Central memory CD4-positive, alpha-beta T cell (primary cell): ENCODE data around the gene ALKBH2.

Experiments
- DNase-seq: peaks from one replicate; pipeline ENCODE4 v3.0.0; 2022

The ALKBH2 gene

GRCh38 chr12:109113661-109114321, 20.5 kb upstream of the ALKBH2 start:
- DNase-seq, result no peak

- no peak for DNase-seq
Observed at GRCh38 chr12:109112720-109113465, 19.6 kb upstream of the ALKBH2 start.

DNA sequence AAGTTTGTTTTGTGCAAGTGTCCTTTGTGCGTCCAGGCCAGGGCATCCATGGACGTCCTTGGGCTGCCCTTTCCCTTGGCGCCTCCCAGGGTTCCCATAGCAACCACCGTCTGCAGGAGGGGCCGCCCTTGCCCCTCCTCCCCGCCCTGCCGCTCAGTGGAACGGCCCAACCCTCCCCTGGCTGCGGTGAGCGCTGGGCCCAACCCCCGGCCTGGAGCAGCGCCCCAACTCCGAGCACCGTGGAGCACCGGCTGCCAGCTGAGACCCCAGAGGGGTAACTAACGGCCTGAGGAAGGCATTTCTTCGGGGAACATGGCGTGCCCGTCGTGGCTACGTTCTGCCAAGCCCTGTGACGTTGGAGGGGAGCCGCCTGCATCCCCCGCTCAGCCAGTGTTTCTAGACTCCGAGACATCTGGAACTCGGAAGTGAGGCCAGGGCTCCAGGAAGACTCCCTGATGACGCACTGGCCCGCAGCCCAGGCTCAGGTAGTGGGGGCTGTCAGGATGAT, 17.8 kb upstream of the ALKBH2 start:
- peak; percentile 33 for DNase-seq

DNA sequence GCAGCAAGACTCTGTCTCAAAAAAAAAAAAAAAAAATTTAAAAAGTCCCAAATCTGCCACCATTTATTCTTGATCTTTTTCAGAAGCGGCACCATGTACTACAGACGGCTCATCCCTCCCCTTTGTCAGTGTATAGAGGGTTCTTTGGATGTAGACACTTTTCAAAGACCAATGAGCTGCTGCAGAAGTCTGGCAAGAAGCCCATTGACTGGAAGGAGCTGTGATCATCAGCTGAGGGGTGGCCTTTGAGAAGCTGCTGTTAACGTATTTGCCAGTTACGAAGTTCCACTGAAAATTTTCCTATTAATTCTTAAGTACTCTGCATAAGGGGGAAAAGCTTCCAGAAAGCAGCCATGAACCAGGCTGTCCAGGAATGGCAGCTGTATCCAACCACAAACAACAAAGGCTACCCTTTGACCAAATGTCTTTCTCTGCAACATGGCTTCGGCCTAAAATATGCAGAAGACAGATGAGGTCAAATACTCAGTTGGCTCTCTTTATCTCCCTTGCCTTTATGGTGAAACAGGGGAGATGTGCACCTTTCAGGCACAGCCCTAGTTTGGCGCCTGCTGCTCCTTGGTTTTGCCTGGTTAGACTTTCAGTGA, 16.6 kb upstream of the ALKBH2 start:
- DNase-seq, result no peak

DNA sequence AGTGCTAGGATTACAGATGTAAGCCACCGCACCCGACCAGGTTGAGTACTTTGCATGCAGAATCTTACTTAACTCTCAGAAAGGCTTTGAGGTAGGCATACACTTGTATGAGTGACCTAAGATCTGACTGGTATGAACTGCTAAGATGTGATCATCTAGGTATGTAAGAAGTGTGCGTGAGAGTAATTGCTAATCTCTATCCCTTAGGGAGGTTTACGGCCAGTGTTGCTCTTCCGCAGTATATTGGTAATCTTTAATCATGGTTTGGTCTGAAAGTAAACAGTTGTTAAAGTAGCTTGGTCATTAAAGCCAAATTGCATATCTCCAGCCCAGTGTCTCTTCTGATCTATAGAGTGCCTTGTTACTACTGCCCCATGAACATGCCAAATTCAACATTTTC, 11.9 kb upstream of the ALKBH2 start:
- DNase-seq, result no peak

DNA sequence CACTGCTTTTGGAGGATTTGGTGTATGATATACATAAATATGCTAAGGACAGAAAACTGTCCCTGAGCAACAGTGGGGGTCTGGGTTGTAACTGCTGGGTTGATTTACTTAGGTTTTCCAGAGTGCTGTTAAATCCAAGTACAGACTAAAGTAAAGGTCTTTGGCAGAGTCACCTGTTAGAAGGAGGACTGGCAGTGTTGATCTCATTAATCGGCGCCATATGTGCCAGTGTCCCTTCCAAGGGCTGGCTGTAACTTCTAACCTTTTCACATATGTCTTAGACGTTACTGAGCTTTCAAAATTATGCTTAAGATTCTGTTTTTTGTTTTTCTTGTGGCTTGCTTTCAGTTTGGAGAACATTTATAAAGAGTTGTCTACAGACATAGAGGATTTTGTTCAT, 9.2 kb upstream of the ALKBH2 start:
- DNase-seq, result no peak

DNA sequence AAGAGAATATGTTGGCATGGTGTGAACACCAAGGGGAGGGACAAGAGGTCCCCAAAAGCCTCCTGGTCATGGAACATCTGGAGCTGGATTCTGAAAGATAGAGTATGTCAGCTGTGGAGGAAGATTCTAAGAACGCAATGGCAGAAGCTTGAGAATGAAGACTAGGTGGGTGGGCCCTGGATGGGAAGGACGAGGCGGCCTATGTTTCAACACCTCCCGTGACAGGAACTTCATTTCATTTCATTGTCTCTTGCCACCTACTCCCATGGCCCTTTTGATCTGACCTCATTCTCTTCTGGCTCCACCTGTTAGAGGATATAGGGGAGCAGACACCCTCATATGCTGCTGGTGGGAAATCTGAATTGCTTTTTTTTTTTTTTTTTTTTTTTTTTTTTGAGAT, 7.5 kb upstream of the ALKBH2 start:
- no peak for DNase-seq

DNA sequence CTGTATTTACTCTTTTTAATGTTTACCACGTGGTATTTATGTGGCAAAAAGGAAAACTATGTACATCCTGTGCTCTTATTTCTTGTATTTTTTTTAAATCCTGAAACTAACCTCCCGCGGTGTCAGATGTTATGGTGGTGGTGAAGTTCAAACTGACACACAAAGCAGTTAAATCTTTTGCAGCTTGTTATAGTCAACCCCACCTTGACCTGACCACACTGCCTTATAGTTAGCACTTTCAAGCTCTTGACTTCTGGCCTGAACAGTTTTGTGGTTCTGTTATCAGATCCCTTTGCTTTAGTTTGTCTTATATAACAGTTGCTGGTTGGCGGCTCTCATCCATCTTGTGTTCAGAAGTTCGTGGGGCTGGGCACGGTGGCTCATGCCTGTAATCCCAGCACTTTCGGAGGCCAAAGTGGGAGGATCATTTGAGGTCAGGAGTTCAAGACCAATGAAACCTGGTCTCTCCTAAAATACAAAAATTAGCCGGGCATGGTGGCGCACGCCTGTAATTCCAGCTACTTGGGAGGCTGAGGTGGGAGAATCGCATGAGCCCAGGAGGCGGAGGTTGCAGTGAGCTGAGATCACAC, 6.3 kb upstream of the ALKBH2 start:
- DNase-seq, result peak; percentile 38

GRCh38 chr12:109098651-109099050, 5.4 kb upstream of the ALKBH2 start:
- no peak for DNase-seq

DNA sequence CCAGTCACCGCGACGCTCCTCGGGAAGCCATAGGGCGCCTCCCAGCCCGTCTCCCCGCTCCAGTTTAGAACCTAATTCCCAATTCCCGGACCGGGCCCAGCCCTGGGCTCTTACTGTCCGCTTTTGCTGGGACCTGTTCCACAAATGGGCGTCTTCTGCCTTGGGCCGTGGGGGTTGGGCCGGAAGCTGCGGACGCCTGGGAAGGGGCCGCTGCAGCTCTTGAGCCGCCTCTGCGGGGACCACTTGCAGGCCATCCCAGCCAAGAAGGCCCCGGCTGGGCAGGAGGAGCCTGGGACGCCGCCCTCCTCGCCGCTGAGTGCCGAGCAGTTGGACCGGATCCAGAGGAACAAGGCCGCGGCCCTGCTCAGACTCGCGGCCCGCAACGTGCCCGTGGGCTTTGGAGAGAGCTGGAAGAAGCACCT, 4.9 kb upstream of the ALKBH2 start:
- no peak for DNase-seq

- peak; percentile 93 for DNase-seq
Observed at GRCh38 chr12:109097435-109098182, 4.3 kb upstream of the ALKBH2 start, which contains the start of gene UNG. UNG (plus strand) TSS chr12:109097597; CDS start chr12:109097680, 83 bp downstream.

DNA sequence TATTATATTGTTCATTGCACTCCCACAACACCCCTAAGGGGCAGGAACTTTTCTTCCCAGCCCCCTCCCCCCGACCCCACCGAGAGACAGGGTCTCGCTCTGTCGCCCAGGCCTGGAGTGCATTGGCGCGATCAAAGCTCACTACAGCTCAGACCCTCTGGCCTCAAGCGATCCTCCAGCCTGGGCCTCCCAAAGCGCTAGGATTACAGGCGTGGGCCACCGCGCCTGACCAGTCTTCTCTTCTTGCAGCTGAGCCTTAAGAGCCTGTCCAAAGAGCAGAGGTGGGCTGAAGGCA, 3.8 kb upstream of the ALKBH2 start:
- DNase-seq, result no peak

GRCh38 chr12:109092497-109093021, 713 bp downstream of the ALKBH2 start:
- DNase-seq, result no peak

- no peak for DNase-seq
Observed at GRCh38 chr12:109089683-109090082, 3.6 kb downstream of the ALKBH2 start.

DNA sequence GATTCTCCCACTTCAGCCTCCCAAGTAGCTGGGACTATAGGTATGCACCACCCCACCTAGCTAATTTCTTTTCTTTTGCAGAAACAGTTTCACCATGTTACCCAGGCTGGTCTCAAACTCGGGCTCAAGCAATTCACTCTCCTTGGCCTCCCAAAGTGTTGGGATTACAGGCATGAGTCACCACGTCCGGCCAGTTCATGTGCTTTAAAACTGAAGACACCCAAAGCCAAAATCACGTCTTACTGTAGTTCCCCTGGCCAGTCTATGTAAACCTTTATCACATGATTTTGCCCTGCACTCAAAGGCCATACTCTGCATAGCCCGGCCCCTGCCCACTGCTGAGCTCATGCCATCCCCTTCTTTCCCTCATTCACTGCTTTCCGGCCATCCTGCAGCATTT, 4.5 kb downstream of the ALKBH2 start:
- DNase-seq, result no peak

DNA sequence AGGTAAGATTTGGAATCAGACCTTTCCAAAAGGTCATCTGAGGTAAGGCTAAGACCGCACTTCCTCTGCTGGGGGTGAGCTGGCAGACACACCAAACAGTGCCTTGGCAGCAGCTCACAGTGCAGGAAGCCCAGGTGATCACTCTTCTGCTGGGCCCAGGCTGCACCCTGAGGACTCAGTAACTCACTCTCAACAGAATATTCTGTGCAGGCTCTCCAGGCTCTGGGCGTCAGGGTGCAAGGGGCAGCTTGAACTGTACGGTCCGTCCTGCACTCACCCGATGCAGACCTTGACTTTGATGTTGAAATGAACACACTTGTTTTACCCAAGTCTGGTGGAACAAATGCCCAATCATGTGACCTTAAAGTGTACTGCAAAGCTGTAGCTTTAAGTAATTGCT, 6.0 kb downstream of the ALKBH2 start:
- no peak for DNase-seq

DNA sequence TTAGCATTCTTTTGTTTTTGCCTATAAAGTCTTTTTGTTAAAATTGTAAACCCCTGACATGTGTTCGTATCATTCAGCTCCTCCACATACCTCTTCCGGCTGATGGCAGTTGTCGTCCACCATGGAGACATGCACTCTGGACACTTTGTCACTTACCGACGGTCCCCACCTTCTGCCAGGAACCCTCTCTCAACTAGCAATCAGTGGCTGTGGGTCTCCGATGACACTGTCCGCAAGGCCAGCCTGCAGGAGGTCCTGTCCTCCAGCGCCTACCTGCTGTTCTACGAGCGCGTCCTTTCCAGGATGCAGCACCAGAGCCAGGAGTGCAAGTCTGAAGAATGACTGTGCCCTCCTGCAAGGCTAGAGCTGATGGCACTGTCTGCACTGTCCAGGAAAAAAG, 7.7 kb downstream of the ALKBH2 start:
- DNase-seq, result no peak

DNA sequence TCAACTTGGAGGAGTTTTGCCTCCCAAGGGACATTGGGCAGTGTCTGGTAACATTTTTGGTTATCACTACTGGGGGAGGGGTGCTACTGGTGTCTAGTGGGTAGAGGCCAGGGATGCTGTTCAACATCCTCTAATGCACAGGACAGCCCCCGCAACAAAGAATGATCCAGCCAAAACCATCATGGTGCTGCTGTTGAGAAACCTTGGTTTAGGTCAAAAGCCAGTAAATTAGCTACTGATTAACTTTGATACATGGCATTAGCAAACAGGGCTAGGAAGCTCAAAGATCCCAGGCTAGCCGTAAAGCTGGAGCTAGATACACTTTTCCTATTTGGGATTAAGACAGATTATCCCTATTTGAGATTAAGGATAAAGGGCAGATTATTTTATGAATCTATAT, 8.8 kb downstream of the ALKBH2 start:
- no peak for DNase-seq

GRCh38 chr12:109082751-109083150, 10.5 kb downstream of the ALKBH2 start:
- no peak for DNase-seq

DNA sequence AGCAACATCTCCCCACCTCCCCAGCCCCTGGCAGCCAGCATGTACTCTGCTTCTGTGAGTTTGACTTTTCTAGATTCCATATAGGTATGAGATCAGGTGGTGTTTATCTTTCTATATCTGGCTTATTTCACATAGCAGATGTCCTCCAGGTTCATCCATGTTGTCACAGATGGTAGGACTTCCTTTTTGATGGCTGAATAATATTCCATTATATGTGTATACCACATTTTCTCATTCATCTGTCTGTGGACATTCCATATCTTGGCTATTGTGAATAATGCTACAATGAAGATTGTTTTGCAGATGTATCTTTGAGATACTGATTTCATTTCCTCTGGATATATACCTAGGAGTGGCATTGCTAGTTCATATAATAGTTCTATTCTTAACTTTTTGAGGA, 18.4 kb downstream of the ALKBH2 start:
- DNase-seq, result no peak

DNA sequence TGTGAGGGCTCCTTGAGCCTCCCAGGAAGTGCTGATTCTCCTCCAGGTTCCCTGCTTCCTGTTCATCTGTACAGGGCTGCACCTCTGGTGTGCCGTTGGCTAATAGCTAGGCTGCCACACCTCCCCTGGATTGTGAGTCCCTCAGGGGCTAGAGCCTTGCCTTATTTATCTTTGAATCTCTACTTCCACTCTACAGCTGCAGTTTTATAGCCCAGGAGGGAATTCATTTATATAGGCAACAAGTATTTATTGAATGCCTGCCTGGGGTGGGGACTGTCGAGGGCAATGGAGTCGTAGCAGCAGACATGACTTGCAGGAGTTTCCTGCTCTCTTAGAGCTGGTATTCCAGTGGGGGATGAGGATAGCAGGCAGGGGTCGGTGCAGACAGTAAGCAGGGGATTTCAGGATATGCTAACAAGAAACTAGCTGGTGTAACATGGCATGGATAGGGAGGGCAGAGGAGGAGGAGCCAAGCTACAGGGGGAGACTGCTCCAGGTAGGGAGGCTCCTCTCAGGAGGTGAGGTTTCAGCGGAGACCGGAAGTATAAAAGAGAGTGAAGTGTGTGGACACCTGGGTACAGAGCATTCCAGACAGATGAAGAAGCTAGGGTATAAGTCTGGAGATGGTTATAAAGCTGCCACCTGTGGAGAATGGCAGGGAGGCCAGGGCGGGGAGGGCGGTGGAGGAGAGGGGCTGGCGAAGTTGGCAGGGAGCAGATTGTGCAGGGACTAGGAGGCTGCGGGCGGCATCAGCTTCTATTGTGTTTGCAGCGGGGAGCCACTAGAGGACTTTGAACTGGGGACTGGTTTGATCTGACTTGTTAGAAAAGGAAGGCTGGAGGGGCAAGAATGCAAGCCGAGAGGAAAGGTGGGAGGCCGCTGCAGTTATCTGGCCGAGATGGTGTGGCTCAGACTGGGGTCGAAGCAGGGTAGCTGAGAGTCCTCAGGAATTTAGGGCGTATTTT, 23.7 kb downstream of the ALKBH2 start:
- no peak for DNase-seq

GRCh38 chr12:109065853-109066193, 27.4 kb downstream of the ALKBH2 start:
- no peak for DNase-seq
